SK-N-SH (cell line): ENCODE results near the gene KRTAP10-8. TPM values are rescaled to one million over a fixed set of nuclear protein-coding genes. Genes with fewer than 3 reads are reported as not detected.
"Not testable (repeated sequence)": the region's sequence is repeated elsewhere in the genome, so short reads cannot be mapped to it uniquely, and the experiment has no call there.

Source experiments
- CTCF ChIA-PET: fragments of 300-600, 350-600 bp; formaldehyde crosslinking; extraction: SDS; loops from one replicate; lab custom pipeline; 2021; lab: Yijun Ruan, JAX
- POLR2A ChIA-PET: fragments of 350-600 bp; sonication (Branson Sonifier 250); formaldehyde crosslinking; extraction: SDS; loops from one replicate; lab custom pipeline; 2020; ENCODE audit warnings: antibody characterized with exemption, inconsistent platforms; lab: Yijun Ruan, JAX
- DNase-seq: peaks from one replicate; pipeline ENCODE4 v3.0.0; 2012
- H2AFZ ChIP-seq: fragments of 200-600 bp; sonication (generic); 2 replicates; pipeline ENCODE4 v1.8.1; 2016; ENCODE audit warnings: antibody characterized with exemption, mild to moderate bottlenecking, low read depth
- H3F3A ChIP-seq: fragments of 200-600 bp; sonication (generic); replicated peaks from 2 replicates; pipeline ENCODE3; 2016; ENCODE audit warnings: antibody characterized with exemption, mild to moderate bottlenecking; ENCODE audit not compliant: insufficient read depth
- H3K27ac ChIP-seq, 2 experiments: fragments of 200-500 bp in 1 of 2; fragments of 200-600 bp in 1 of 2; sonication (Bioruptor generic) in 1 of 2; sonication (generic), shearing (Covaris generic) in 1 of 2; 2 replicates each; pipeline versions ENCODE4 v1.5.1 to v1.6.1; 2014 to 2016; ENCODE audit warnings: low read depth in 2 of 2, inconsistent platforms in 1 of 2, low read length in 1 of 2, mild to moderate bottlenecking in 1 of 2, mixed read lengths in 1 of 2
- H3K27me3 ChIP-seq: fragments of 200-600 bp; sonication (generic), shearing (Covaris generic); 2 replicates; pipeline ENCODE4 v1.6.1; 2016; ENCODE audit warnings: mixed run types; ENCODE audit not compliant: insufficient read depth
- H3K36me3 ChIP-seq, 2 experiments: fragments of 200-500 bp in 1 of 2; fragments of 200-600 bp in 1 of 2; sonication (Bioruptor generic) in 1 of 2; sonication (generic) in 1 of 2; replicated peaks in 1 of 2; 2 replicates each; pipeline versions ENCODE3 to v1.5.1; 2014 to 2016; ENCODE audit warnings: low read length in 1 of 2, mild to moderate bottlenecking in 1 of 2; ENCODE audit not compliant: insufficient read depth in 2 of 2, control insufficient read depth in 1 of 2
- H3K4me1 ChIP-seq, 2 experiments: fragments of 200-500 bp in 1 of 2; fragments of 200-600 bp in 1 of 2; sonication (Bioruptor generic) in 1 of 2; sonication (generic), shearing (Covaris generic) in 1 of 2; 2 replicates each; pipeline versions ENCODE4 v1.5.1 to v1.6.1; 2014 to 2016; ENCODE audit warnings: low read depth in 1 of 2, low read length in 1 of 2, mixed run types in 1 of 2; ENCODE audit not compliant: insufficient read depth in 2 of 2, control insufficient read depth in 1 of 2
- H3K4me2 ChIP-seq: fragments of 200-600 bp; sonication (generic), shearing (Covaris generic); 2 replicates; pipeline ENCODE4 v1.6.1; 2017; ENCODE audit warnings: mixed run types
- H3K4me3 ChIP-seq, 2 experiments: fragments of 200-500 bp in 1 of 2; fragments of 200-600 bp in 1 of 2; sonication (Bioruptor generic) in 1 of 2; sonication (generic), shearing (Covaris generic) in 1 of 2; 2 replicates each; pipeline versions ENCODE4 v1.5.1 to v1.8.1; 2014 to 2016; ENCODE audit warnings: low read depth in 2 of 2, inconsistent platforms in 1 of 2, low read length in 1 of 2, mild to moderate bottlenecking in 1 of 2, mixed read lengths in 1 of 2, moderate library complexity in 1 of 2
- H3K79me2 ChIP-seq: fragments of 200-600 bp; sonication (generic); 2 replicates; pipeline ENCODE4 v1.8.1; 2017; ENCODE audit warnings: mild to moderate bottlenecking; ENCODE audit not compliant: insufficient read depth
- H3K9ac ChIP-seq: fragments of 200-600 bp; sonication (generic); 2 replicates; pipeline ENCODE4 v1.6.1; 2017; ENCODE audit warnings: mixed run types
- H3K9me2 ChIP-seq: fragments of 200-600 bp; sonication (generic); 2 replicates; pipeline ENCODE4 v1.6.1; 2017; ENCODE audit warnings: mixed run types
- H3K9me3 ChIP-seq: fragments of 200-600 bp; sonication (generic); 2 replicates; pipeline ENCODE4 v1.6.1; 2017; ENCODE audit warnings: mixed run types, mild to moderate bottlenecking, moderate library complexity
- H4K20me1 ChIP-seq: fragments of 200-600 bp; sonication (generic); 2 replicates; pipeline ENCODE4 v1.6.1; 2017; ENCODE audit warnings: mild to moderate bottlenecking, mixed run types; ENCODE audit not compliant: insufficient read depth
- ELF1 ChIP-seq: IDR thresholded peaks from 2 replicates; pipeline ENCODE4 v1.4.0; 2012
- EP300 ChIP-seq, 2 experiments: IDR thresholded peaks; 2 replicates each; pipeline versions ENCODE4 v1.4.0 to v1.6.1; 2012; ENCODE audit warnings: borderline replicate concordance in 1 of 2, low read depth in 1 of 2, low read length in 1 of 2
- FOSL2 ChIP-seq: IDR thresholded peaks from 2 replicates; pipeline ENCODE4 v1.4.0; 2012; ENCODE audit warnings: low read depth, mild to moderate bottlenecking, moderate library complexity, borderline replicate concordance
- GATA2 ChIP-seq: sonication (generic); formaldehyde crosslinking; IDR thresholded peaks from 2 replicates; pipeline ENCODE4 v1.5.0; 2020; ENCODE audit warnings: mild to moderate bottlenecking, missing genetic modification reagents
- JUND ChIP-seq: IDR thresholded peaks from 2 replicates; pipeline ENCODE4 v1.4.0; 2012
- MAX ChIP-seq: IDR thresholded peaks from 2 replicates; pipeline ENCODE4 v1.4.0; 2012; ENCODE audit warnings: low read depth
- MEF2A ChIP-seq: IDR thresholded peaks from 2 replicates; pipeline ENCODE4 v1.4.0; 2012; ENCODE audit warnings: low read depth, borderline replicate concordance
- NRF1 ChIP-seq: IDR thresholded peaks from 2 replicates; pipeline ENCODE4 v1.6.1; 2012; ENCODE audit warnings: low read depth, mild to moderate bottlenecking, low read length
- PBX3 ChIP-seq: IDR thresholded peaks from 2 replicates; pipeline ENCODE4; 2012
- POLR2AphosphoS5 ChIP-seq: IDR thresholded peaks from 2 replicates; pipeline ENCODE4 v1.6.1; 2012; ENCODE audit warnings: low read depth, low read length
- REST ChIP-seq: IDR thresholded peaks from 2 replicates; pipeline ENCODE4 v1.6.1; 2012; ENCODE audit warnings: mild to moderate bottlenecking, low read depth, low read length, moderate library complexity
- RFX5 ChIP-seq: IDR thresholded peaks from 2 replicates; pipeline ENCODE4 v1.6.1; 2012; ENCODE audit warnings: mild to moderate bottlenecking, improper control_type of control experiment, low read length
- SIN3A ChIP-seq: IDR thresholded peaks from 2 replicates; pipeline ENCODE4 v1.6.1; 2012; ENCODE audit warnings: low read depth, mild to moderate bottlenecking, low read length, moderate library complexity, borderline replicate concordance
- SMC3 ChIP-seq: IDR thresholded peaks from 2 replicates; pipeline ENCODE4 v1.6.1; 2012; ENCODE audit warnings: low read depth, low read length, improper control_type of control experiment
- YY1 ChIP-seq: IDR thresholded peaks from 2 replicates; pipeline ENCODE4 v1.4.0; 2012; ENCODE audit warnings: low read depth, mild to moderate bottlenecking
- ZBTB33 ChIP-seq: IDR thresholded peaks from 2 replicates; pipeline ENCODE4 v1.4.0; 2012; ENCODE audit warnings: low read depth, borderline replicate concordance
- WGBS: methylation state at CpG from one replicate; pipeline ENCODE4 v1.1.6; 2017; ENCODE audit warnings: low lambda C conversion rate; 5-methylcytosine and 5-hydroxymethylcytosine counted together
- polyA plus RNA-seq, 3 experiments: library from polyadenylated mRNA; depleted of rRNA; stranded (reverse); fragments of >200 nt; gene quantifications; 2 replicates each; pipeline ENCODE4 v1.2.3, GENCODE V29; 2012

The KRTAP10-8 gene
- polyA plus RNA-seq, 1 of the 3 experiments (the other 2 are of a cell fraction), result not detected

- TF ChIP-seq NRF1, result no peak
- TF ChIP-seq JUND, result no peak
- no peak for TF ChIP-seq ELF1
- no peak for TF ChIP-seq ZBTB33
- Histone ChIP-seq H4K20me1 (no peaks in the 10 kb centered on the region), H3K4me1 (peaks cover 0 to 10% of the 10 kb centered on the region in 2 experiments; a peak in 1 of 4 replicates), H3K36me3 (no peaks in the 10 kb centered on the region), H3K4me3 (no peak overlapping the region), H3F3A (no peaks in the 10 kb centered on the region), H3K79me2 (no peaks in the 10 kb centered on the region), H3K27ac (no peak overlapping the region), H3K4me2 (no peak overlapping the region), H3K9me3 (no peaks in the 10 kb centered on the region), H3K9ac (no peak overlapping the region), H2AFZ (no peak overlapping the region), H3K9me2 (no peaks in the 10 kb centered on the region), H3K27me3 (peaks cover 17% of the 10 kb centered on the region; the same call in 1 of the 2 replicates)
- no peak for DNase-seq
- ChIA-PET POLR2A (no interaction called here), CTCF (interaction anchor here (1.1 kb wide), 2 partner anchors 17 to 213 kb away, joined by 3 to 5 read pairs; no protein-coding TSS in a partner anchor)
- WGBS, result 8% methylated on average over 7 of the region's 7 CpGs
Measured at GRCh38 chr21:44579833-44580144, 32.1 kb upstream of the KRTAP10-8 start.

- H3K27ac ChIP-seq, H3K4me1 ChIP-seq, H3K4me2 ChIP-seq, H2AFZ ChIP-seq, H4K20me1 ChIP-seq, H3F3A ChIP-seq, POLR2A ChIA-PET, H3K79me2 ChIP-seq, H3K9me3 ChIP-seq, DNase-seq, H3K36me3 ChIP-seq, H3K9ac ChIP-seq, H3K9me2 ChIP-seq: not testable (repeated sequence)
- CTCF ChIA-PET, result interaction anchor here (1.1 kb wide), 2 partner anchors 16 to 213 kb away, joined by 3 to 5 read pairs; no protein-coding TSS in a partner anchor
- 20% methylated on average over 10 of the region's 19 CpGs for WGBS
- H3K27me3 ChIP-seq, result peaks cover 12% of the 10 kb centered on the region; the same call in 1 of the 2 replicates
- peak within 1 kb of the TSS in 1 of 2 experiments; percentile 8; a peak in 1 of 4 replicates for H3K4me3 ChIP-seq
Measured at GRCh38 chr21:44580231-44580821, 31.6 kb upstream of the KRTAP10-8 start, which contains the start of gene KRTAP10-5. KRTAP10-5 (minus strand) TSS chr21:44580604; CDS start chr21:44580578, 26 bp downstream.

DNA sequence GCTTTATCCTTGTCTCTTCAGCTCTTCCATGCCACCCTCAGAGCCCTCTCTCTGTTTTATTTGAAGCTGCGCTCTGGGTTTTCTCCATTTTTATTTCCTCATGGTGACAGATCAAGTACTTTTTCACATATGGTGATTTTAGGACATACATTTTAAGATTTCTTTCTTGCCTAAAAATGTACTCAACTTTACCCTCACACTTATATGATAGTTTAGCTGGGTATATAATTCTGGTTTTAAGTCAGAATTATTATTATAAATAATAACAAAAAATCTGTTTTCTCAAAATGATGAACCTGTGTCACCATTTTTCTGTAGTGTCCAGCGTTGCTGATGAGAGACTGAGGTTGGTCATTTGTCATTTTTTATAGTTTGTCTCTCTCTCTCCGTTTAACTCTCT, 30.7 kb upstream of the KRTAP10-8 start:
- Histone ChIP-seq H3K4me2 (no peak overlapping the region), H3K79me2 (no peaks in the 10 kb centered on the region), H3F3A (no peaks in the 10 kb centered on the region), H3K4me3 (no peak overlapping the region), H4K20me1 (no peaks in the 10 kb centered on the region), H3K36me3 (no peaks in the 10 kb centered on the region), H3K4me1 (peaks cover 0 to 10% of the 10 kb centered on the region in 2 experiments; a peak in 1 of 4 replicates), H2AFZ (no peak overlapping the region), H3K9me2 (no peaks in the 10 kb centered on the region), H3K9ac (no peak overlapping the region), H3K9me3 (no peaks in the 10 kb centered on the region), H3K27me3 (peaks cover 8% of the 10 kb centered on the region; the same call in 1 of the 2 replicates), H3K27ac (no peak overlapping the region)
- POLR2A ChIA-PET, result no interaction called here
- CTCF ChIA-PET, result interaction anchor here (1.1 kb wide), 2 partner anchors 15 to 212 kb away, joined by 3 to 5 read pairs; no protein-coding TSS in a partner anchor
- DNase-seq, result no peak
- 31% methylated on average over 3 of the region's 3 CpGs for WGBS
- no peak for TF ChIP-seq PBX3
- TF ChIP-seq SMC3, result no peak
- no peak for TF ChIP-seq YY1
- TF ChIP-seq GATA2 (CRISPR knock-in tag), result no peak
- no peak for TF ChIP-seq RFX5
- TF ChIP-seq FOSL2, result no peak
- TF ChIP-seq SIN3A, result no peak
- TF ChIP-seq MAX, result no peak
- no peak for TF ChIP-seq POLR2AphosphoS5
- TF ChIP-seq MEF2A, result no peak
- no peak for TF ChIP-seq EP300 (IDR thresholded peaks at IDR 0.05; ENCODE audit: borderline replicate concordance in 1 of 2, low read depth in 1 of 2, low read length in 1 of 2)
- no peak for TF ChIP-seq REST
- no peak for TF ChIP-seq ELF1
